T-cell (primary cell): ENCODE data around the gene CXCL5. TPM values are rescaled to one million over a fixed set of nuclear protein-coding genes. Genes with fewer than 3 reads are reported as not detected.

Experiments
- total RNA-seq, 35 experiments: library from RNA in 6 of 35; stranded (reverse) in 6 of 35; fragments of 120-200 nt in 1 of 35; gene quantifications; one replicate each; pipeline versions ENCODE4 v1.2.1 to v1.2.4 and lab custom pipeline; 2013 to 2026

The CXCL5 gene
- total RNA-seq, 5 donors from 2014 or later (not counting 1 experiment from before 2014, with no cell fraction given), result 0.43 TPM; not detected in 4

Other genes with a start within 250 kb of the CXCL5 start
- gene CXCL6, start 162.0 kb downstream of the CXCL5 start, total RNA-seq, result not detected
- 1 to 10 TPM in 1 of 5 donors, not detected in 4; 1.6 TPM for gene PF4V1, start 145.4 kb downstream of the CXCL5 start, total RNA-seq
- not detected for gene CXCL1, start 129.3 kb downstream of the CXCL5 start, total RNA-seq
- 10 to 100 TPM in 1 of 5 donors, not detected in 4; 10.2 TPM for gene PF4, start 16.6 kb downstream of the CXCL5 start, total RNA-seq
- gene PPBP, start 10.5 kb downstream of the CXCL5 start, total RNA-seq, result 10 to 100 TPM in 1 of 5 donors, 1 to 10 TPM in 1, under 1 TPM in 1, not detected in 2; 0.36 to 24.7 (median 1.3) TPM
- gene CXCL3, start 40.0 kb upstream of the CXCL5 start, total RNA-seq, result under 1 TPM in 2 of 5 donors, not detected in 3; 0.32 to 0.35 TPM
- under 1 TPM; 0.20 to 0.60 (median 0.30) TPM for gene CXCL2, start 100.5 kb upstream of the CXCL5 start, total RNA-seq
- gene MTHFD2L, start 159.4 kb upstream of the CXCL5 start, total RNA-seq, result 1 to 10 TPM; 7.2 to 9.8 (median 7.9) TPM